ENCODE data around the gene TPO. TPM values are rescaled to one million over a fixed set of nuclear protein-coding genes. Genes with fewer than 3 reads are reported as not detected.

Gene TPO
- total and polyA plus RNA-seq, 8 donors = 0.19 to 8.2 (median 0.49) TPM; not detected in 1

- Histone ChIP-seq H3K27ac (no peak overlapping the region), H3K27me3 (no peaks in the 10 kb centered on the region), H3K4me3 (no peak overlapping the region), H3K36me3 (no peaks in the 10 kb centered on the region), H3K4me1 (no peaks in the 10 kb centered on the region), H3K9me3 (no peaks in the 10 kb centered on the region)
- no peak for TF ChIP-seq CTCF (IDR thresholded peaks at IDR 0.05)
- intact Hi-C loops (cut with DNase I) = no loop called here
- FAIRE-seq (no peak), DNase-seq (peak in 2 of 6 donors; percentile 7 to 19), ATAC-seq (no peak)
- WGBS, 2 donors = 82 to 92% methylated on average over 13 of the region's 13 CpGs
Measured at GRCh38 chr2:1499033-1499795, 86.0 kb downstream of the TPO start.

GRCh38 chr2:1501038-1501851, 88.0 kb downstream of the TPO start:
- FAIRE-seq (no peak), ATAC-seq (no peak), DNase-seq (peak in 2 of 6 donors; percentile 29 to 50)
- Histone ChIP-seq H3K27ac (no peak overlapping the region), H3K4me3 (no peak overlapping the region), H3K9me3 (no peaks in the 10 kb centered on the region), H3K36me3 (no peaks in the 10 kb centered on the region), H3K27me3 (no peaks in the 10 kb centered on the region), H3K4me1 (no peaks in the 10 kb centered on the region)
- intact Hi-C loops (cut with DNase I) = no loop called here
- 76 to 82% methylated on average over 27 of the region's 27 CpGs for WGBS, 2 donors
- no peak for TF ChIP-seq CTCF (IDR thresholded peaks at IDR 0.05)

GRCh38 chr2:1501991-1502390, 88.7 kb downstream of the TPO start:
- H3K9me3 ChIP-seq = no peaks in the 10 kb centered on the region
- 70 to 83% methylated on average over 6 of the region's 6 CpGs for WGBS, 2 donors
- intact Hi-C loops (cut with DNase I) = no loop called here
- H3K27ac ChIP-seq = no peak overlapping the region
- TF ChIP-seq CTCF (IDR thresholded peaks at IDR 0.05) = no peak
- H3K4me1 ChIP-seq = no peaks in the 10 kb centered on the region
- H3K36me3 ChIP-seq = no peaks in the 10 kb centered on the region
- H3K4me3 ChIP-seq = no peak overlapping the region
- ATAC-seq (no peak), FAIRE-seq (no peak), DNase-seq (peak in 2 of 6 donors; percentile 4 to 18)
- H3K27me3 ChIP-seq = no peaks in the 10 kb centered on the region

GRCh38 chr2:1502891-1503304, 89.6 kb downstream of the TPO start:
- ATAC-seq = no peak
- Histone ChIP-seq H3K4me1 (no peaks in the 10 kb centered on the region), H3K36me3 (no peaks in the 10 kb centered on the region), H3K9me3 (no peaks in the 10 kb centered on the region), H3K27ac (no peak overlapping the region), H3K27me3 (no peaks in the 10 kb centered on the region), H3K4me3 (no peak overlapping the region)
- WGBS, 2 donors = 79 to 81% methylated on average over 15 of the region's 15 CpGs
- no peak for TF ChIP-seq CTCF (IDR thresholded peaks at IDR 0.05)
- DNase-seq = peak in 2 of 6 donors; percentile 40 to 57
- no peak for FAIRE-seq
- intact Hi-C loops (cut with DNase I) = no loop called here

Data from pancreas (tissue), 10 donors.